ENCODE results near the gene SDF2L1. TPM values are rescaled to one million over a fixed set of nuclear protein-coding genes. Genes with fewer than 3 reads are reported as not detected.

The SDF2L1 gene
- total and polyA plus RNA-seq, 9 of the 15 experiments (the other 6 are each of a cell fraction or from before 2014, with no cell fraction given): 15.1 to 989 (median 124) TPM

- peak overlapping the region; percentile 84 for H3K27ac ChIP-seq (ENCODE audit: extremely low read depth, low read depth, low read length)
- peak; percentile 29 for ATAC-seq
- in situ Hi-C loops (cut with MboI): loop anchor here (25.0 kb wide), 1 partner anchor 1329 kb away; no protein-coding TSS in a partner anchor
Observed at GRCh38 chr22:21666786-21667185, 24.7 kb downstream of the SDF2L1 start.

More at GRCh38 chr22:21666786-21667185, 24.7 kb downstream of the SDF2L1 start:
- FAIRE-seq (no peak), DNase-seq (ENCODE audit: extremely low read depth in 1 of 4, low spot score in 3 of 4) (peak; percentile 73 to 80 (median 78))
- Histone ChIP-seq H3K9ac (ENCODE audit: insufficient read depth in 1 of 2, low read depth in 2 of 2, low read length in 2 of 2) (peak overlapping the region; percentile 81 to 94), H3K9me1 (ENCODE audit: control insufficient read depth, insufficient read depth, low read length) (peaks cover 8% of the 10 kb centered on the region), H3K4me3 (peak overlapping the region; percentile 44), H3K9me3 (replicated peaks; ENCODE audit: control insufficient read depth, insufficient read depth, low read depth, low read length) (0 out of 2 replicates have a peak, but pooled peaks cover 2% of the 10 kb centered on the region), H3K36me3 (ENCODE audit: control insufficient read depth, insufficient read depth, low read length) (peaks cover 30% of the 10 kb centered on the region), H3K4me1 (replicated peaks in 1 of 2; ENCODE audit: control insufficient read depth in 2 of 2, insufficient read depth in 2 of 2, low read length in 2 of 2) (peaks cover 14 to 24% of the 10 kb centered on the region in 2 experiments; a peak in 4 of 5 replicates), H2AFZ (ENCODE audit: low read depth, low read length) (peak overlapping the region; percentile 96), H3K4me2 (ENCODE audit: insufficient read depth, low read length) (peak overlapping the region; percentile 91), H4K20me1 (replicated peaks; ENCODE audit: control insufficient read depth, insufficient read depth, low read length) (no peaks in the 10 kb centered on the region; the same call in 1 of the 2 replicates), H3K27me3 (ENCODE audit: control insufficient read depth in 2 of 2, insufficient read depth in 2 of 2, low read length in 2 of 2) (no peaks in the 10 kb centered on the region), H3K79me2 (ENCODE audit: control insufficient read depth, insufficient read depth, low read length) (peaks cover 31% of the 10 kb centered on the region)
- TF ChIP-seq CHD1 (IDR thresholded peaks at IDR 0.05; ENCODE audit: low read length) (peak; percentile 8), CHD2 (IDR thresholded peaks at IDR 0.05; ENCODE audit: low read depth, low read length) (0 out of 2 replicates have a peak, but pooled peaks have one; percentile 9), JUND (IDR thresholded peaks at IDR 0.05; ENCODE audit: borderline replicate concordance, low read depth, low read length) (peak; percentile 19; the same call in 1 of the 2 replicates), JUND (tag; IDR thresholded peaks at IDR 0.05; ENCODE audit: borderline replicate concordance, low read depth, low read length) (no peak), BHLHE40 (IDR thresholded peaks at IDR 0.05; ENCODE audit: low read length) (0 out of 2 replicates have a peak, but pooled peaks have one; percentile 17), ZNF324 (CRISPR knock-in tag; IDR thresholded peaks at IDR 0.05) (no peak), YY1 (IDR thresholded peaks at IDR 0.05; ENCODE audit: borderline replicate concordance in 1 of 3, control insufficient read depth in 1 of 3, extremely low read depth in 1 of 3, insufficient read depth in 3 of 3, insufficient read length in 1 of 3, insufficient replicate concordance in 2 of 3, low read depth in 1 of 3, low read length in 2 of 3) (peak in 1 of 3 experiments; percentile 9), SAFB2 (IDR thresholded peaks at IDR 0.05; ENCODE audit: borderline replicate concordance, low read depth, low read length, severe bottlenecking) (no peak)
- TF ChIP-seq, protein P1, sequence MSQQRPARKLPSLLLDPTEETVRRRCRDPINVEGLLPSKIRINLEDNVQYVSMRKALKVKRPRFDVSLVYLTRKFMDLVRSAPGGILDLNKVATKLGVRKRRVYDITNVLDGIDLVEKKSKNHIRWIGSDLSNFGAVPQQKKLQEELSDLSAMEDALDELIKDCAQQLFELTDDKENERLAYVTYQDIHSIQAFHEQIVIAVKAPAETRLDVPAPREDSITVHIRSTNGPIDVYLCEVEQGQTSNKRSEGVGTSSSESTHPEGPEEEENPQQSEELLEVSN (IDR thresholded peaks at IDR 0.05; ENCODE audit: borderline replicate concordance in 1 of 2, extremely low read depth in 1 of 2, insufficient read depth in 1 of 2, insufficient read length in 1 of 2, low read depth in 1 of 2, low read length in 1 of 2, poor library complexity in 1 of 2, severe bottlenecking in 1 of 2): peak in 1 of 2 experiments; percentile 40
- intact Hi-C loops (cut with micrococcal nuclease): loop anchor here (1.0 to 2.0 kb wide), 4 partner anchors 14 to 272 kb away; no protein-coding TSS in a partner anchor
- no TSS peak for BruUV-seq (replicated peaks)
- WGBS (ENCODE audit: insufficient coverage, low coverage, missing lambda C conversion rate): 5% methylated on average over 16 of the region's 16 CpGs
- CTCF ChIA-PET (ENCODE audit: low intra/inter-chr PET ratio): interaction anchor here (0.6 to 2.6 kb wide), 3 partner anchors 272 to 529 kb away, joined by 3 to 9 read pairs (median 4); no protein-coding TSS in a partner anchor
- POLR2A ChIA-PET: interaction anchor here (0.8 to 8.9 kb wide), 18 partner anchors 8 to 469 kb away, joined by 3 to 167 read pairs (median 12); partner anchors contain the start of gene SDF2L1
